IPS-15b (cell line): ENCODE results near the gene NHSL1.

ENCODE experiments used
- H3K27me3 ChIP-seq: one replicate; pipeline ENCODE4 v1.6.1; 2013; ENCODE audit warnings: low read length; ENCODE audit not compliant: control insufficient read depth, insufficient read depth
- H3K36me3 ChIP-seq: one replicate; pipeline ENCODE4 v1.6.1; 2013; ENCODE audit warnings: low read length; ENCODE audit not compliant: control insufficient read depth, insufficient read depth
- H3K4me1 ChIP-seq: one replicate; pipeline ENCODE4 v1.6.1; 2013; ENCODE audit warnings: mild to moderate bottlenecking, low read length; ENCODE audit not compliant: control insufficient read depth, insufficient read depth
- H3K4me3 ChIP-seq: one replicate; pipeline ENCODE4 v1.5.1; 2013; ENCODE audit warnings: low read depth, low read length
- H3K9ac ChIP-seq: one replicate; pipeline ENCODE4 v1.6.1; 2013; ENCODE audit warnings: low read depth, mild to moderate bottlenecking, low read length
- H3K9me3 ChIP-seq: one replicate; pipeline ENCODE4 v1.6.1; 2013; ENCODE audit warnings: mild to moderate bottlenecking, low read length; ENCODE audit not compliant: control insufficient read depth, insufficient read depth

Gene NHSL1

DNA sequence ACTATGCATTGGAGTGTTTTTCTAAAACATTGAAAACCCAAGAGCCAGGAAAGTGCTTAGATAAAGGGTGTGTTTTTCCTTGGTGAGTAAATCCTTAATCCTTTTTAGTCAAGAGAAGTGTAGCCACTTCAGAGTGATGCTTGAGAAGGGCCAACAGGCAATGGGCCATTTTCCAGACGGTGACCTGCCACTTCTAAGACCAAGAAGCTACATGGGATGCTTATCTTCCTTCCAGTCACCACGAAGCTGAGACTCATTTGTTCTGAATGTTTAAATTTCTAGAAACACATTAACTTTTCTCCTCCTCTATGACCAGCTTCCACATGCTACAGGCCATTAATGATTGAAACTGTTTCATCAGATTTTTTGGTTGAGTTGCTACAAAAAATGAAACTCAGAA lies 34.4 kb upstream of the NHSL1 start:
- H3K4me1 ChIP-seq = peaks cover 12% of the 10 kb centered on the region
- no peaks in the 10 kb centered on the region for H3K27me3 ChIP-seq
- no peaks in the 10 kb centered on the region for H3K36me3 ChIP-seq
- H3K9ac ChIP-seq = no peak overlapping the region
- no peaks in the 10 kb centered on the region for H3K9me3 ChIP-seq
- no peak overlapping the region for H3K4me3 ChIP-seq

DNA sequence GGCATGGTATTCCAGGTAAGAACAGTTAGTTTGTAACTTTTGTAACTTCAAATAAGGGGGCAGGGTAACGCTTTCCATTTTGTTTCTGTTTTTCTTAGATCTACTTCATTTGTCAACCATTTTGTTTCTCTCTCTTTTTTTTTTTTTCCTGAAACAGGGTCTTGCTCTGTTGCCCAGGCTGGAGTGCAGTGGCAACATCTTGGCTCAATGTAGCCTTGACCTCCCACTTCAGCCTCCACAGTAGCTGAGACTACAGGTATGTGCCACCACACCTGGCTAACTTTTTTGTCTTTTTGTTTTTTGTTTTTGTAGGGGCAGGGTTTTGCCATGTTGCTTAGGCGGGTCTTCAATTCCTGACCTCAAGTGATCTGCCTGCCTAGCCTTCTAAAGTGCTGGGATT lies 32.1 kb upstream of the NHSL1 start:
- H3K9me3 ChIP-seq = no peaks in the 10 kb centered on the region

DNA sequence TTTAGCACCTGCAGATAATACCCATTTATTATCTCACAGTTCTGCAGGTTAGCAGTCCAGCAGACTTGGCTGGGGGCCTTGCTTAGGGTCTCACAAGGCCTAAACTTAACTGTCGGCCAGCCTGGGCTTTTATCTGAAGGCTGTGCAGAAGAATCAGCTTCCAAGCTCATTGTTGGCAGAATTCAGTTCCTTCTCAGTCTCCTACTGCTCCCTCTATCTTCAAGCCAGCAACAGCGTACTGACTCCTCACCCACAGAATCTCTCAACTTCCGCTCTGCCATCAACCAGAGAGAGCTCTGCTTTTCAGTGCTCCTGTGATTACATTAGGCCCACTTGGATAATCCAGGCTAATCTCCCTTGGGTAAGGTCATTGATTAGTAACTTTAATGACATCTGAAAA lies 30.2 kb upstream of the NHSL1 start:
- H3K9ac ChIP-seq = no peak overlapping the region
- no peak overlapping the region for H3K4me3 ChIP-seq
- peaks cover 20% of the 10 kb centered on the region for H3K4me1 ChIP-seq
- no peaks in the 10 kb centered on the region for H3K27me3 ChIP-seq
- H3K36me3 ChIP-seq = no peaks in the 10 kb centered on the region
- no peaks in the 10 kb centered on the region for H3K9me3 ChIP-seq

More for the DNA sequence above, 32.1 kb upstream of the NHSL1 start:
- no peak overlapping the region for H3K4me3 ChIP-seq
- H3K9ac ChIP-seq = no peak overlapping the region
- peaks cover 23% of the 10 kb centered on the region for H3K4me1 ChIP-seq
- no peaks in the 10 kb centered on the region for H3K36me3 ChIP-seq
- H3K27me3 ChIP-seq = no peaks in the 10 kb centered on the region

DNA sequence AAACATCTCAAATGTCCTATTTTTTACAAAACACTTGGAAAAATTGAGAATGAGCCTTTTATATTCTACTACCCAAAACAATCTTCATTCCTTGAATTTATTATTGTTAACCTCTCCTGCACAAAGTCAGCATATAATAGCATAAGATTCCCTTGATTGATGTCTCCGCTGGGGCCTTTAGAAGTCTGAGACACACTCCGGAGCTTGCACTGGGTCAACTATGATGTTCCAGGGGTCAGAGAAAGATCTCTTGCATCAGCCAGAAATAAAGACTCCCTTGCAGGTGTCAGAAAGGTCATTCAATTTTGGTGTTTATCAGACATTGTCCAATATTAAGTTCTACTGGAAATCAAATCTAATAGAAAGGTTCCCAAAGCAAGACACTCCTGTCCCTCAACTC lies 29.7 kb upstream of the NHSL1 start:
- H3K36me3 ChIP-seq = no peaks in the 10 kb centered on the region
- H3K27me3 ChIP-seq = no peaks in the 10 kb centered on the region
- no peak overlapping the region for H3K9ac ChIP-seq
- H3K4me1 ChIP-seq = peaks cover 20% of the 10 kb centered on the region
- no peak overlapping the region for H3K4me3 ChIP-seq
- no peaks in the 10 kb centered on the region for H3K9me3 ChIP-seq

DNA sequence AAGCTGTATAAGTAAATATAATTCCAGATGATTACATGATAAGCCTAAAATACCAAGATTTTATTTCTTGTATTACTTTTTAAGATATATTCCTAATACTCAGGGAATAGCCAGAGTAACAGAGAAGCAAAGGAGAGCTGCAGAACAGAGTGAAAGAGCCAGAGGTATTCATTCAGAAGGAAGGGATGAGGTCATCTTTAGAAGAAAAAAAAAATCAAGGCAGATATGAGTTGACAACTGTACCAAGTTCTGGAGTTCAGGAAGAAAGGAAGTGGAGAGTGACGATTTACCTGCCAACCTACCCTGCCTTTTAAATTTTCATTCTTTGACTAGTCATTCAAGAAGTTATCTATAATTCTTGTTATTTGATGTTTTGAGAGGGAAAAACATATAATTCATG lies 28.8 kb upstream of the NHSL1 start:
- no peaks in the 10 kb centered on the region for H3K36me3 ChIP-seq
- H3K9me3 ChIP-seq = no peaks in the 10 kb centered on the region
- H3K4me3 ChIP-seq = no peak overlapping the region
- H3K27me3 ChIP-seq = no peaks in the 10 kb centered on the region
- peaks cover 20% of the 10 kb centered on the region for H3K4me1 ChIP-seq
- no peak overlapping the region for H3K9ac ChIP-seq

DNA sequence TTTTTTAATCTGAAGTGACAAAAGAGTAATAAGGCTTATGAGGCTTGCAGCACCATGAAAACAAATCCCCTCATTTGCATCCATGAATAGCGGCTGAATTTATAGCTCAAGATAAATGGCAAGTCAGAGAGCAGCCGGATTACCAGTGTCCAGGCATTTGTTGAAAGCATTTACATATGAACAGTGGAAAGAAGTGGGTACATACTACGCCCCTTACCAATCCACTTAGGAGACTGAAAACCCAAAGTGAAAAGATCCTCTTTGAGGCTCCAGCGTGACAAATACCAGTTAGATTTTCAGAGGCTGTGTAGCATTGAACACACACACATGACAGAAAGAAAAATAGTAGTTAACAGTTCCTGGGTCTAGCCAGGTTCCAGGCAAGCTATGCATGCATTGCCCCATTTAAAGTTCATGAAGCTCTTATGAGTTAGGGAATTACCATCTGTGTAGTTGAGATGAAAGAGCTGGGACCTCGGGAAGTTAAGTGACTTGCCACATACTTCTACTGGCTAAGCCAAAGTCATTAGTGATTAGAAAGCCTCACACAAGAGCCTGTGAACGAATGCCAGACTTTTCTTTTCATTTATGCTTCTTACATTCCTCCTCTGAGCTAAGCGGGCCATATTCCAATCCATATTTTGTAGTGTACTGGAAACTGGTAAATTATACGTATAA lies 28.3 kb upstream of the NHSL1 start:
- H3K4me3 ChIP-seq = no peak overlapping the region
- H3K9me3 ChIP-seq = no peaks in the 10 kb centered on the region

DNA sequence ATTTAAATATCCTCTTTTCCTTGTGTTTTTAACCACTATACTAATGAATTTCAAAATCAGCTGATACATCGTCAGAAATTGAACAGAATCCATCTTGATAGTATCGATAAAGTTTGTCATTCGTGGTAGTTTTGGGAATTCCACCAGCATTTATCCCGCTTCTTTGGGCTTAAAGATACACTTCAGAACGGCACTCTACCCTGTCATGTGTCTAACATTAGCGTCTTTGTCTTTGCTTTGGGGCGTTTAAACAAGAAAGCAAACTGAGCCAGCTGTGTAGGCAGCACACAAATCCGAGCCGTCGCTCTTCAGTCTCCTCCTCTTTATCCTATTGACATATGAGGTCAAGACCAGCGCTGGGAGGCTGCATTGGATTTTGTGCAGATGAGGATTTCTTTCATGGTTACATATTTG lies 27.5 kb upstream of the NHSL1 start:
- H3K4me3 ChIP-seq = no peak overlapping the region
- no peak overlapping the region for H3K9ac ChIP-seq
- H3K27me3 ChIP-seq = no peaks in the 10 kb centered on the region
- peaks cover 20% of the 10 kb centered on the region for H3K4me1 ChIP-seq
- no peaks in the 10 kb centered on the region for H3K36me3 ChIP-seq
- no peaks in the 10 kb centered on the region for H3K9me3 ChIP-seq

More for the DNA sequence above, 28.3 kb upstream of the NHSL1 start:
- H3K27me3 ChIP-seq = no peaks in the 10 kb centered on the region
- H3K9ac ChIP-seq = no peak overlapping the region
- peaks cover 20% of the 10 kb centered on the region for H3K4me1 ChIP-seq
- no peaks in the 10 kb centered on the region for H3K36me3 ChIP-seq

DNA sequence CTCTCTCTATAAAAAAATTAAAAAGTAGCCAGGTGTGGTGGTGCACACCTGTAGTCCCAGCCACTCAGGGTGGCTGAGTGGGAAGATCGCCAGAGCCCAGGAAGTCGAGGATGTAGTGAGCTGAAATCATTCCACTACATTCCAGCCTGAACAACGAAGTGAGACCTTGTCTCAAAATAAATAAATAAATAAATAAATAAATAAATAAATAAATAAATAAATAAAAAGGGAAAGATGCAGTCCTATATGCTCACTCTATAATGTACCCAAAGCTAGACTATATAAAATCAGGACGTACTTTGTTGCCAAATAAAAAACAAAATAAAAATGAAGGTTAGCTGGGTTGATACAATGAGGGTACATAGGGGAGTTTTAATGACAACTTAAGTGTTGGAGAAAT lies 26.1 kb upstream of the NHSL1 start:
- H3K9ac ChIP-seq = no peak overlapping the region
- no peaks in the 10 kb centered on the region for H3K9me3 ChIP-seq
- H3K4me3 ChIP-seq = no peak overlapping the region
- H3K36me3 ChIP-seq = no peaks in the 10 kb centered on the region
- peaks cover 20% of the 10 kb centered on the region for H3K4me1 ChIP-seq
- H3K27me3 ChIP-seq = no peaks in the 10 kb centered on the region

DNA sequence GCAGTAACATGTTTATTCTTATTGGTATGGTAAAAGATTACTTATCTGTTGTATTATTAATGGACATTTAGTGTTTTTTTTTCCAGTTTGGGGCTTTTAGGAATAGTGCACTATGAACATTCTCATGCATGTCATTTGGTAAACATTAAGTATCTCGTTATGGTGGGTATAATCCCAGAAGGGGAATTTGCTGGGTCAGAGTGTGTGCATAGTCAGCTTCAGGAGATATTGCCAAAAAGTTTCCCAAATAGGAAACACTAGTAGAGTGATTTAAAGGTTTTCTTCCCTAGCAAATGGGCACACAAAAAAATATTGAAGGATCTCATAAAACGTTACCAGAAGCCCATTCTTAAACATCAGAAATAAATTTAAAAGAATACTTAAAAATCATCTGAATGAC lies 25.2 kb upstream of the NHSL1 start:
- no peaks in the 10 kb centered on the region for H3K27me3 ChIP-seq
- no peak overlapping the region for H3K9ac ChIP-seq
- H3K36me3 ChIP-seq = no peaks in the 10 kb centered on the region
- no peaks in the 10 kb centered on the region for H3K9me3 ChIP-seq
- H3K4me1 ChIP-seq = peaks cover 18% of the 10 kb centered on the region
- H3K4me3 ChIP-seq = no peak overlapping the region

DNA sequence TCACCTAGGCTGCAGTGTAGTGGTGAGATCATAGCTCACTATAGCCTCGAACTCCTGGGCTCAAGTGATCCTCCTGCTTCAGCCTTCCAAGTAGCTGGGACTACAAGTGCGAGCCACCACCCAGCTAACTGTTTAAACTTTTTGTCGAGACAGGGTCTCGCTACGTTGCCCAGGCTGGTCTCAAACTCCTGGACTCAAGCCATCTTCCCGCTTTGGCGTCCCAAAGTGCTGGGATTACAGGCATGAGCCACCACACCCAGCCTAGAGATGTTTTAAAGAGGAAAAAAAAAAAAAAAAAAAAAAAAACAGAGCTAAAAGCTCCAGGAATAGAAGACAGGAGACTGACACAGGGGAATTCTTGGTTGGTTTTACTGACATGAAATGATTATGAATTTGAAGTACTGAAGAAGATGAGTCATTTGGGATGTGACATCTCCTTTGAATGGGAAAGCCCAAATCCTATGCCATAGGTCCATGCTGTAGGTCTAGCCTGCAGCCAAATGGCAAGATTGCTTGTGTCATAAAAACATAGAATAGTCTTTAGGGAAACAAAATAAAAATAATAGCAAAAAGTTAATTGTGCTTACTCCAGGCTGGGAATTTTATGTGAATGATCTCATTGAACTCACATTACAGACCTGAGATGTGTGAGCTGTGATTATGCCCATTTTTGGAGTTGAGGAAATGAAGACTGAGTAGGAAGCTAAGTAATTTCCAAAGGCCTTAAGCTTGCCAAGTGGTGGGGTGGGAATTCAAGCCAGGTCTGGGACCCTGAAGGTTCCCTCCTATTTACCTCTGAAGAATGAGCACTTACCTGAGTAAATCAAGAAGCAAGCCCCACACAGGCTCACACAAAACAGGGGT lies 24.3 kb upstream of the NHSL1 start:
- H3K4me3 ChIP-seq = no peak overlapping the region
- peaks cover 13% of the 10 kb centered on the region for H3K4me1 ChIP-seq
- no peaks in the 10 kb centered on the region for H3K9me3 ChIP-seq

DNA sequence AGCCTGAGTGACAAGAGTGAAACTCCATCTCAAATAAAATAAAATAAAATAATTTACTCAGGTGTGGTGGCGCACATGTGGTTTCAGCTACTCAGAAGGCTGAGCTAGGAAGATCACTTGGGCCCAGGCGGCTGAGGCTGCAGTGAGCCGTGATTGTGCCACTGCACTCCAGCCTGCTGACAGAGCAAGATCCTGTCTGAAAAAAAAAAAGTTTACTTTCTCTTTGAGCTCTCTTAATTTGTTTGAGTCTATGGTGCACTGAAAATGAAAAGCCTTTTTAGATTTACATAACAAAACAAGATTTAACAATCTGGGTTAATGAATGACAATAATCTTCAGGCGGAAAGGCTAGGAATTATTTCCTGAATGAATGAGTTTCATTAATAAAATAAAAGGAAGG lies 23.3 kb upstream of the NHSL1 start:
- no peaks in the 10 kb centered on the region for H3K9me3 ChIP-seq
- H3K4me3 ChIP-seq = no peak overlapping the region
- H3K4me1 ChIP-seq = peaks cover 7% of the 10 kb centered on the region
- H3K9ac ChIP-seq = no peak overlapping the region
- no peaks in the 10 kb centered on the region for H3K27me3 ChIP-seq
- no peaks in the 10 kb centered on the region for H3K36me3 ChIP-seq

More for the DNA sequence above, 24.3 kb upstream of the NHSL1 start:
- Histone ChIP-seq H3K36me3 (no peaks in the 10 kb centered on the region), H3K27me3 (no peaks in the 10 kb centered on the region), H3K9ac (no peak overlapping the region)

DNA sequence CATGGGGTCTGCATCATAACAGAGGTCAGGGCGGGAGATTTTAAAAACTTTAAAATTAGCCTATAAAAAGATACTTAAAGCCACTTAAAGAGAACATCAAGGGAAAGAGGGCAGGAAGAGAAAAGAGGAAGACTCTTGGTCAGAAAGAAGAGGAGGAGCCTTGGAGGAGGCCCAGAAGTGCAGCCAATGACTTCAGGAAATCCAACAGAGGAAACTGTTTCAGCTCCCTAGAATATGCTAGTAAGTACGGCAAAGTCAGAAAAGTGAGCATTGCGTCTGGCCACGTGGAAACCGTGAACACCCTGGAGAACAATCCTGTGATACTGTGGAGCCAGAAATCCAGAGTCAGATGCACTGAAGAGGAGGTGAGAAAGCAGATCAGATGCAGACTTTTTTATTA lies 22.5 kb upstream of the NHSL1 start:
- H3K9ac ChIP-seq = no peak overlapping the region
- no peaks in the 10 kb centered on the region for H3K27me3 ChIP-seq
- H3K9me3 ChIP-seq = no peaks in the 10 kb centered on the region
- H3K4me3 ChIP-seq = no peak overlapping the region
- H3K36me3 ChIP-seq = no peaks in the 10 kb centered on the region
- peaks cover 3% of the 10 kb centered on the region for H3K4me1 ChIP-seq
